KMS-11 (cell line): ENCODE data around the gene WBP1.

ENCODE experiments used
- H2AFZ ChIP-seq: fragments of 200-600 bp; sonication (generic); 2 replicates; pipeline ENCODE4 v1.6.1; 2016; ENCODE audit warnings: antibody characterized with exemption, mixed run types, low read depth
- H3K27ac ChIP-seq: fragments of 200-600 bp; sonication (generic); 2 replicates; pipeline ENCODE4 v1.6.1; 2016; ENCODE audit warnings: mild to moderate bottlenecking, mixed run types
- H3K27me3 ChIP-seq: fragments of 200-600 bp; sonication (generic); 2 replicates; pipeline ENCODE4 v1.6.1; 2017; ENCODE audit warnings: mild to moderate bottlenecking, low read depth, mixed run types, moderate library complexity; ENCODE audit not compliant: insufficient read depth
- H3K36me3 ChIP-seq: fragments of 200-600 bp; sonication (generic); 2 replicates; pipeline ENCODE4 v1.6.1; 2017; ENCODE audit warnings: mild to moderate bottlenecking, mixed run types; ENCODE audit not compliant: insufficient read depth
- H3K4me1 ChIP-seq: fragments of 200-600 bp; sonication (generic); 2 replicates; pipeline ENCODE4 v1.6.1; 2016; ENCODE audit warnings: mild to moderate bottlenecking, low read depth, mixed run types; ENCODE audit not compliant: poor library complexity, severe bottlenecking
- H3K4me2 ChIP-seq: fragments of 200-600 bp; sonication (generic); 2 replicates; pipeline ENCODE4 v1.7.0; 2016; ENCODE audit warnings: mild to moderate bottlenecking, mixed run types
- H3K4me3 ChIP-seq: fragments of 200-600 bp; sonication (generic); IDR thresholded peaks from 2 replicates; pipeline ENCODE4 v1.6.1; 2017; ENCODE audit warnings: low read depth, low read length, mixed read lengths; ENCODE audit not compliant: insufficient read depth
- H3K79me2 ChIP-seq: fragments of 200-600 bp; sonication (generic); 2 replicates; pipeline ENCODE4 v1.6.1; 2016; ENCODE audit warnings: low read depth, mixed run types; ENCODE audit not compliant: insufficient read depth
- H3K9ac ChIP-seq: fragments of 200-600 bp; sonication (generic); 2 replicates; pipeline ENCODE4 v1.6.1; 2016; ENCODE audit warnings: mild to moderate bottlenecking, mixed run types
- H4K20me1 ChIP-seq: fragments of 200-600 bp; sonication (generic); 2 replicates; pipeline ENCODE4 v1.6.1; 2016; ENCODE audit warnings: mild to moderate bottlenecking, mixed run types; ENCODE audit not compliant: insufficient read depth
- TF ChIP-seq, protein P1 (sequence below): fragments of 200-600 bp; sonication (generic); conservative IDR thresholded peaks from 2 replicates; pipeline ENCODE4 v1.6.1; 2017; ENCODE audit warnings: low read depth, mild to moderate bottlenecking, antibody characterized with exemption, low read length, moderate library complexity, mixed read lengths

WBP1 gene

GRCh38 chr2:74501335-74502071 is 43.3 kb downstream of the WBP1 start:
- Histone ChIP-seq H3K4me1 (peaks cover 19% of the 10 kb centered on the region), H3K27me3 (peaks cover 12% of the 10 kb centered on the region; the same call in 1 of the 2 replicates)

DNA sequence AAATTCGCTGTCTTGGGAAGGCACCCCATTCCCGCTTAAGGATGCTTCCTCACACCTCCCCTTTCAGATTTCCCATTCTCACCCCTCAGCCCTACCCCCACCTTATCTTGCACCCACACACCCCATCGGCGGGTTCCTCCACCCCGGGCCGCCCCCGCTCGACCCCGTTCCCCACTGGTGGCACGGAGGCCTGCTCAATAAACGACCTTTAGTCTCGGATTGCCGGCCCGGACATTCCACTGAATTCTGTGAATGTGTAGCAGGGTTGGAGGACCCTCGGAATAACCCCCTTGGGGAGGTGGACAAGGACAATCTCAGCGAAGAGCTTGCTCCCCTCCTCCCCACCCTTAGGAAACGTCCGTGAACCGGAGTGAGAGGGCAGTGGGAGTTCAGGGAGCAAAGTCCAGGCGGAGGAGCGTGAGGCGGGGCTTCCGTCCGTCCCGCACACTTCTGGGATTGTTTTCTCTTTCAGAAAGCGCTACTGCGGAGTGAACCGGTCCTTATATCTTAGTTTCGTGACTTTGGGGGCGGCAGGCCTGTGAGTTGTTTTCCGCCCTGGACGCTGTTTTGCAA is 44.0 kb downstream of the WBP1 start:
- peaks cover 12% of the 10 kb centered on the region; the same call in 1 of the 2 replicates for H3K27me3 ChIP-seq
- H4K20me1 ChIP-seq, result no peaks in the 10 kb centered on the region
- H3K4me2 ChIP-seq, result peak overlapping the region; percentile 96
- TF ChIP-seq, protein P1, sequence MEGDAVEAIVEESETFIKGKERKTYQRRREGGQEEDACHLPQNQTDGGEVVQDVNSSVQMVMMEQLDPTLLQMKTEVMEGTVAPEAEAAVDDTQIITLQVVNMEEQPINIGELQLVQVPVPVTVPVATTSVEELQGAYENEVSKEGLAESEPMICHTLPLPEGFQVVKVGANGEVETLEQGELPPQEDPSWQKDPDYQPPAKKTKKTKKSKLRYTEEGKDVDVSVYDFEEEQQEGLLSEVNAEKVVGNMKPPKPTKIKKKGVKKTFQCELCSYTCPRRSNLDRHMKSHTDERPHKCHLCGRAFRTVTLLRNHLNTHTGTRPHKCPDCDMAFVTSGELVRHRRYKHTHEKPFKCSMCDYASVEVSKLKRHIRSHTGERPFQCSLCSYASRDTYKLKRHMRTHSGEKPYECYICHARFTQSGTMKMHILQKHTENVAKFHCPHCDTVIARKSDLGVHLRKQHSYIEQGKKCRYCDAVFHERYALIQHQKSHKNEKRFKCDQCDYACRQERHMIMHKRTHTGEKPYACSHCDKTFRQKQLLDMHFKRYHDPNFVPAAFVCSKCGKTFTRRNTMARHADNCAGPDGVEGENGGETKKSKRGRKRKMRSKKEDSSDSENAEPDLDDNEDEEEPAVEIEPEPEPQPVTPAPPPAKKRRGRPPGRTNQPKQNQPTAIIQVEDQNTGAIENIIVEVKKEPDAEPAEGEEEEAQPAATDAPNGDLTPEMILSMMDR, result no peak
- no peak overlapping the region for H3K27ac ChIP-seq
- peak overlapping the region; percentile 98 for H2AFZ ChIP-seq
- H3K79me2 ChIP-seq, result peaks cover 13% of the 10 kb centered on the region
- peak overlapping the region; percentile 42; the same call in 1 of the 2 replicates for H3K9ac ChIP-seq
- no peak overlapping the region for H3K4me3 ChIP-seq
- peaks cover 21% of the 10 kb centered on the region for H3K4me1 ChIP-seq
- no peaks in the 10 kb centered on the region for H3K36me3 ChIP-seq

More at GRCh38 chr2:74501335-74502071, 43.3 kb downstream of the WBP1 start:
- Histone ChIP-seq H3K79me2 (peaks cover 8% of the 10 kb centered on the region), H4K20me1 (no peaks in the 10 kb centered on the region), H3K4me2 (no peak overlapping the region), H3K36me3 (no peaks in the 10 kb centered on the region), H3K9ac (no peak overlapping the region), H3K4me3 (no peak overlapping the region), H2AFZ (no peak overlapping the region; the same call in 1 of the 2 replicates), H3K27ac (no peak overlapping the region)
- TF ChIP-seq, protein P1, result no peak

GRCh38 chr2:74502720-74503505 is 44.7 kb downstream of the WBP1 start:
- TF ChIP-seq, protein P1, result peak; percentile 40
- Histone ChIP-seq H4K20me1 (no peaks in the 10 kb centered on the region), H3K79me2 (peaks cover 13% of the 10 kb centered on the region), H3K4me1 (peaks cover 23% of the 10 kb centered on the region), H2AFZ (peak overlapping the region; percentile 98), H3K4me3 (no peak overlapping the region), H3K9ac (peak overlapping the region; percentile 42; the same call in 1 of the 2 replicates), H3K4me2 (peak overlapping the region; percentile 96), H3K27me3 (peaks cover 12% of the 10 kb centered on the region; the same call in 1 of the 2 replicates), H3K36me3 (no peaks in the 10 kb centered on the region), H3K27ac (no peak overlapping the region)

DNA sequence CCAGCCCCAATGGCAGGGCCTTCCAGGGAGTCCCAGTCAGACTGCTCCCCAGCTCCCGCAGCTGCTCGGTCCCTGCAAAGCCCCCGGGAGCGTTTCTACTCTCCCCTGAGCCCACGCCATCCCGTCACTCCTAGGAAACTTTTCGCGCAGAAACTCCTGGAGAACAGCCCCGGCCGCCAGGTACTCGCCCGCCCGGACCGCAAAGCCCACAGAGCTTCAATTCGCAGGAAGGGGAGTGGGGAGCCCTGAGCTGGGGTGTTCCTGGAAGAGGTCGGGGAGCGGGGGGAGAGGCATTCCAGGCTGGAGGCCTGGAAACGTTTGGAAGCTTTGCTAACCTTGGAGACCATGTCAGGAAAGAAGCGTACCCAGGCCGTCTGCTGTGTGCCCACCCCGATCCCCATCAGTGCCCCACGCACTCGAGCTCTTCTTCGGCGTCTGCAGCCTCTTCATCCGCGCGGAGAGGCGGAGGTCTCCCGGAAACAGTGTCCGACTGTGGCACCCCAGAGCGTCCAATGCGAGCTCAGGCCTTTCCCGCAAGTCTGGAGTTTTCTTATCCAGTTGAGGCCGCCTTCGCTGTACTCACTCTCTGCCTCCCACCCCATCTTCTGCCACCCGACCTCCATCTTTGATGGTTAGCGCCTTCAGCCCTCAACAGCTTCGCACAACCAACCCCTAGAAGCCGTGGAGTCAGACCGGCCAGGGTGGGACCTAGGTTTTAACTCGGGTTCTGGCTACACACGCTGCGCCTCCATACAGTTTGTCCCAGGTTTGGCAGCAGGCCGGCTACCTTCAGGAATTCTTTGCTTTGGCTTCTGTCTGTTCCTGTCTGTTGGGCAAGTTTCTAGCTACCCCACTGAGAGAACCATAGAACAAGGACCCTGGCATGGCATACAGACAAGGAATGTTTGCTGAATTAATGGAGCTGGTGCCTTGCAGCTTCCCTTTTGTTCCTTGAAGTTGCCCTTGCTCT is 45.6 kb downstream of the WBP1 start:
- H3K4me2 ChIP-seq, result peak overlapping the region; percentile 96
- H3K79me2 ChIP-seq, result peaks cover 13% of the 10 kb centered on the region
- H3K36me3 ChIP-seq, result no peaks in the 10 kb centered on the region
- H3K4me1 ChIP-seq, result peaks cover 29% of the 10 kb centered on the region
- TF ChIP-seq, protein P1, result no peak
- H2AFZ ChIP-seq, result peak overlapping the region; percentile 98
- H3K4me3 ChIP-seq, result no peak overlapping the region
- H4K20me1 ChIP-seq, result no peaks in the 10 kb centered on the region
- H3K27me3 ChIP-seq, result peaks cover 12% of the 10 kb centered on the region; the same call in 1 of the 2 replicates
- H3K27ac ChIP-seq, result no peak overlapping the region
- H3K9ac ChIP-seq, result peak overlapping the region; percentile 42; the same call in 1 of the 2 replicates
